ENCODE results near the gene MYO1G.

Gene MYO1G

DNA sequence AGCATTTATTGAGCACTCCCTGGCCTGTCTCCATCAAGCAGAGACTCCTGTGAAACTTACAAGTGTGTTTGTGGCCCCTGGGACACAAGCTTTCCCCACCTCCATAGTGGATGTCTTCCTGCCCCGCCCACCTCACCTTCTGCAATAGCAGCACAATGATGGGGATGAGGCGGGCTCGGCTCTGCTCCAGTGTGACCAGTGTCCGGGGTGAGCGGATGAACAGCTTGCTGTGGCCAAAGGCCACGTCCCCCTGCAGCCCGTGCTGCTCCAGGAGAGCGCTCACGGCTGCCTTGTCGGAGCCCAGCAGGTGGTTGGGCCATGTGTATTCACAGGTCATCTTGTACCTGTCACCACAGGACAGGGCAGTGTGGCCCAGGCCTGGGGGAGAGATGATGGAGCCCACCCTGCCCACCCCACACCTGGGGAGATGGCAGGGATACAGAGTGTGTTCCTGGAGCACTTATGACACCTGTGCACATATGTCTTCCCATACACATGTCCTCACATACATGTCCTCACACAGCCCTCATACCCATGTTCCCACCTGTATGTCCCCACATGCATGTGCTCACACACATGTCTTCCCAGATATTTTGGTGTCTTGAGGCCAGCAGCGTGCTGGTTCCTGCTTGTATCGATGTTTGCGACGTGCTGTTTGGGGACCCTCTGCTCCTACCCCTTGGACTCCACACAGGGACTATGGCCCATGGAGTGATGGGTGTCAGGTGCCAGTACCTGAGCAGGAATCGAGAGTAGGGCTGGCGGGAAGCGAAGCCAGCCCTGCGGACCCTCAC, 12.7 kb downstream of the MYO1G start:
- Mint-ChIP-seq H3K36me3 (ENCODE audit: insufficient read depth) (peaks cover 40% of the 10 kb centered on the region), H3K9me3 (no peaks in the 10 kb centered on the region)
- DNase-seq (ENCODE audit: low spot score in 2 of 2) = no peak

DNA sequence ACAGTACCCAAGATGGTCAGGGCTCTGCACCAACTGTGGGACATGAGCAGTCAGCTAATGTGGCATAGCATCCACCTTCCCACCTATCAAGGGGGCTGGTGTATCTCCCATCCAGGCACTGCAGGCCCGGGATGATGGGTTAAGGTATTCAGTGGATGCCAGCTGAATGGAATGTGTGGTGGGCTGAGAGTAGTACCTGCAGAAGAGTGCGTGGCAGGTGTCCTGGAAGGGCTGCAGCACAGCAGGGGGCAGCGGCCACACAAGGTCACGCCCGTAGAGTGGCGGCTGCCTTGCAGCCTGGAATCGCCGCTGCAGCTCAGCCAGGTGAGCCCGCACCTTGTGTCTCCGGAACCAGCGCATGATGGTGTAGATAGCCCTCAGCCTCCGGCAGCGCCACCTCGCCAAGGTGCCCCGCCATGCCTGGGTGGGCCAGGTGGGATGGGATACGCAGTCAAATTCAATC, 13.3 kb downstream of the MYO1G start:
- Mint-ChIP-seq H3K4me3 (no peak overlapping the region), H3K9me3 (no peaks in the 10 kb centered on the region)

More for the DNA sequence above, 12.7 kb downstream of the MYO1G start:
- Mint-ChIP-seq H3K27ac (ENCODE audit: low read depth) (no peak overlapping the region), H3K4me1 (peaks cover 6% of the 10 kb centered on the region), H3K4me3 (no peak overlapping the region), H3K27me3 (no peaks in the 10 kb centered on the region)
- no peak for ATAC-seq (replicated peaks; ENCODE audit: extremely low read depth, poor library complexity, severe bottlenecking)

DNA sequence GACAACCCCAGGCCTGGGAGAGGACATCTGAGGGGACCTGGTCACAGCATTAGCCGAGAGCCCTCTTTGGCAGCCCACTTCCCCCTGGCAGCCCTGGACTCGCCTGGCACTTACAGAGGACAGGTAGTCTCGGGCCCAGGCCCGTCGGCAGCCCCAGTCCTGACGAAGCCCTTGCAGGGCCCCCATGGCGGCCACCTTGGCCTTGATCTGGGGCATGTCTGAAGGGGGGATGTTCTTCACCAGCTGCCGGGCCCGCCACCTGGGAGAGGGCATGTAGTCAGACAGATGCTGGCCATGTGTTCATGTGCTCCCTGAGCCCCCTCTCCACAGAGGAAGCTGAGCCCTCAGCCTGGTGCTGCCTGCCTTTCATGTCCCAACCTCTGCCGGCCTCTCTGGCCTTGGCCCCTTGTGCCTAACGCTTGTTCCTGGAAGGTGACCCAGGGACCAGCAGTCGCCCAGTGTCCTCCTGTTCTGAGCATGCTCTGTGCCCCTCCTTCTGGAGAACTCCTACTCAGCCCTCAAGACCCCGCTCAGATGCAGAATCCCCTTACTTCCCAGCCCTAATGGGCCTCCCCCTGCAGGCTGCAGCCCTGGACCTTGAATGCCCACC, 13.9 kb downstream of the MYO1G start:
- peaks cover 31% of the 10 kb centered on the region for H3K36me3 Mint-ChIP-seq (ENCODE audit: insufficient read depth)
- H3K27me3 Mint-ChIP-seq = no peaks in the 10 kb centered on the region
- ATAC-seq (replicated peaks; ENCODE audit: extremely low read depth, poor library complexity, severe bottlenecking) (no peak), DNase-seq (ENCODE audit: low spot score in 2 of 2) (no peak)
- no peak overlapping the region for H3K4me3 Mint-ChIP-seq
- no peaks in the 10 kb centered on the region for H3K9me3 Mint-ChIP-seq
- H3K4me1 Mint-ChIP-seq = peaks cover 14% of the 10 kb centered on the region
- H3K27ac Mint-ChIP-seq (ENCODE audit: low read depth) = peak overlapping the region; percentile 86

More for the DNA sequence above, 13.3 kb downstream of the MYO1G start:
- DNase-seq (ENCODE audit: low spot score in 2 of 2) (no peak), ATAC-seq (replicated peaks; ENCODE audit: extremely low read depth, poor library complexity, severe bottlenecking) (no peak)
- Mint-ChIP-seq H3K36me3 (ENCODE audit: insufficient read depth) (peaks cover 37% of the 10 kb centered on the region), H3K27ac (ENCODE audit: low read depth) (peak overlapping the region; percentile 86), H3K27me3 (no peaks in the 10 kb centered on the region), H3K4me1 (peaks cover 8% of the 10 kb centered on the region)

DNA sequence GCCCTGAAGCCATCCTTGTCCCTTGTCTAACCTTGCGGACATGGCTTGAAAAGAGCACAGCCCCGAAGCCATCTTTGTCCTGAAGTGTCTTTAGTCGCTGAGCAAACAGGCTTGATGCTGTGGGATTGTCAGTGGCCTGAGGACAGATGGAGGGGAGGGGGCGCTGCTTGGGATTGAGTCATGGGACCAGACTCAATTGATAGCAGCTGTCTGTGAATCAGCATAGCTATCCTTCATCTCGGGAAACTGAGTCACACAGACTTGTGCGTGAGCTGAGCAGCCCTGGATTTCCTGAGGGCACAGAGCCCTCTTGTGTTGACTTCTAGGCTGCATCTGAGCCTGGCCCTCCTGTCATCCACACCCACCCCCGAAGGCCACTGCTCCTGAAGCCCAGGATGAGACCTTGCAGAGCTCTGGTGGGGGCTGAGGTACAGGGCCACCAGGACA, 14.4 kb downstream of the MYO1G start:
- Mint-ChIP-seq H3K4me3 (no peak overlapping the region), H3K27ac (ENCODE audit: low read depth) (peak overlapping the region; percentile 86)
- no peak for ATAC-seq (replicated peaks; ENCODE audit: extremely low read depth, poor library complexity, severe bottlenecking)

DNA sequence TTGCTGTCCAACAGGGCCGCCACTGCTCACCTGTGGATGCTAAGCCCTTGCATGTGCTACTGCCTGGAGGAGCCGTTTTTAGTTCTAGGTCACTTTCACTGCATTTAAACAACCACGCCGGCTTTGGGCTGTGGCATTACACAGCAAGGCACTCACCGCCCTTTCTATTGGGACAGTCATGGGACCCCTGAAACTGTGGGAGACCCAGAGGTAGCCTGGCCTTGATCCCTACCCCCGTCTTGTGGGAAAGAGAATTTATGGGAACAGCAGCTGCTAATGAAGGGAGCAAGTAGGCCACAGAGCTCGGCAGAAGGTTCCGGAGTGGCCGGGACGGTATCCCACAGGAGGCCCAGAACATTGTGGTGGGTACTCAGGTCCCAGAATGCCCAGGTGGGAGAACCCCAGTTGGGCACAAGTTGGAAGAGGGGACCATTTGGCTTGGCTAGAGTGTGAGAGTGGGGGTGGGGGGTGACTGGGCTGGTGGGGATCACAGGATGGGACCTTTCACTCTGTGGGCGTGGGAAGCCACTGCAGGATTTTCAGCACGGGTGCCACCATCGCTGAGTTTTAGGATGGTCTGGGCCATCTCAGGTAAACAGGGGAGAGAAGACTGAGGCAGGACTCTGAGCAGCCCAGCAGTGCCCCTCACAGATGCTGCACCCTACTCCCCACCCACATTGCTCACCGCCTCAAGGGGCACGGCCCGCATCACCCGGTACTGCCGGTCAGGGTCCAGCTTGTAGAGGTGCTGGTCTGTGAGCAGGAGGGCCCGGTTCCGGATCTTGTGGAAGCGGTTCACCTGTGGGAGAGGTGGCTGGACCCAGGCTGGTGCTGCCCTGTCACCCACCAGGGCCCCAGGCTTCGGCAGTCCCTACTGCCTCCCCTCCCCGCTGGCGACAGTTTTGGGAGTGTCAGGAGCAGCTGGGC, 15.2 kb downstream of the MYO1G start:
- DNase-seq (ENCODE audit: low spot score in 2 of 2) = no peak
- H3K27me3 Mint-ChIP-seq = no peaks in the 10 kb centered on the region
- peaks cover 27% of the 10 kb centered on the region for H3K4me1 Mint-ChIP-seq
- no peaks in the 10 kb centered on the region for H3K9me3 Mint-ChIP-seq
- ATAC-seq (replicated peaks; ENCODE audit: extremely low read depth, poor library complexity, severe bottlenecking) = no peak
- H3K4me3 Mint-ChIP-seq = no peak overlapping the region
- peaks cover 33% of the 10 kb centered on the region for H3K36me3 Mint-ChIP-seq (ENCODE audit: insufficient read depth)
- peak overlapping the region; percentile 73 for H3K27ac Mint-ChIP-seq (ENCODE audit: low read depth)

More for the DNA sequence above, 14.4 kb downstream of the MYO1G start:
- no peak for DNase-seq (ENCODE audit: low spot score in 2 of 2)
- H3K4me1 Mint-ChIP-seq = peaks cover 19% of the 10 kb centered on the region
- no peaks in the 10 kb centered on the region for H3K27me3 Mint-ChIP-seq
- H3K36me3 Mint-ChIP-seq (ENCODE audit: insufficient read depth) = peaks cover 33% of the 10 kb centered on the region
- no peaks in the 10 kb centered on the region for H3K9me3 Mint-ChIP-seq

DNA sequence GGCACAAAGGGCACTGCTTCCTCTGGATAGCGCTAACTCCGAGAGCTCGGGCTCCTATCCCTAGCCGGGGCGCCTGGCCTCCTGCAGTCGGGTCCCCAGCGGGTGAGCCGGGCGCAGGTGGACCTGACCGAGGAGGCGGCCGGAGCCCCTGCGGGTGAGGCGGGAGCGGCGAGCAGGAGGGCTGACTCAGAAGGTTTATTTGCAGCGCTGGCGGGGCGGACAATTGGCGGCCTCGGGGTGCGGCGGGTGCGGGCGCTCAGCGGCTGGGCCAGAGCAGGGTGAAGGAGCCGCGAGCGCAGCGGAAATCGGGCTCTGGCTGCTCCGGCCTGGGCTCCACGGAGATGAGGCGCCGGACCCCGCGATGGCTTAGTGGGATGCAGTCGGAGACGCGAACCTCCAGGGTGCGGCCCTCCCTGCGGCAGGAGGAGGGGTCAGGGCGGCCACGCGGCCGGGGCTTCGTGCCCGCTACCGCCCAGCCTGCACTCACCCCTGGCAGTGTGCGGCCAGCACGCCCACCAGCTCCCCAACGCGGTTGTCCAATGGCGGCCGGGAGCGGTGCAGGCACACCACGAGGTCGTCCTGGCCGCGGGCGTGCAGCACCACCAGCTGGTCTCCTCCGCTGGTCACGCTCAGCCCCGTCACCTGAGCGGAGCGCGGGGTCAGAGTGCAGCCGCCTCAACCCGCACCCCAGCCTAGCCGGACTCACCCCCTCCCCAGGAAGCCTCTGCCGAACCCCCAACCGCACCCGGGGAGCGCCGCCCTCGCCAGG, 16.1 kb downstream of the MYO1G start:
- H3K4me3 Mint-ChIP-seq = no peak overlapping the region
- H3K27ac Mint-ChIP-seq (ENCODE audit: low read depth) = peak overlapping the region; percentile 73
- no peak for ATAC-seq (replicated peaks; ENCODE audit: extremely low read depth, poor library complexity, severe bottlenecking)
- H3K4me1 Mint-ChIP-seq = peaks cover 22% of the 10 kb centered on the region
- peaks cover 29% of the 10 kb centered on the region for H3K36me3 Mint-ChIP-seq (ENCODE audit: insufficient read depth)
- H3K9me3 Mint-ChIP-seq = no peaks in the 10 kb centered on the region
- no peaks in the 10 kb centered on the region for H3K27me3 Mint-ChIP-seq
- DNase-seq (ENCODE audit: low spot score in 2 of 2) = no peak

DNA sequence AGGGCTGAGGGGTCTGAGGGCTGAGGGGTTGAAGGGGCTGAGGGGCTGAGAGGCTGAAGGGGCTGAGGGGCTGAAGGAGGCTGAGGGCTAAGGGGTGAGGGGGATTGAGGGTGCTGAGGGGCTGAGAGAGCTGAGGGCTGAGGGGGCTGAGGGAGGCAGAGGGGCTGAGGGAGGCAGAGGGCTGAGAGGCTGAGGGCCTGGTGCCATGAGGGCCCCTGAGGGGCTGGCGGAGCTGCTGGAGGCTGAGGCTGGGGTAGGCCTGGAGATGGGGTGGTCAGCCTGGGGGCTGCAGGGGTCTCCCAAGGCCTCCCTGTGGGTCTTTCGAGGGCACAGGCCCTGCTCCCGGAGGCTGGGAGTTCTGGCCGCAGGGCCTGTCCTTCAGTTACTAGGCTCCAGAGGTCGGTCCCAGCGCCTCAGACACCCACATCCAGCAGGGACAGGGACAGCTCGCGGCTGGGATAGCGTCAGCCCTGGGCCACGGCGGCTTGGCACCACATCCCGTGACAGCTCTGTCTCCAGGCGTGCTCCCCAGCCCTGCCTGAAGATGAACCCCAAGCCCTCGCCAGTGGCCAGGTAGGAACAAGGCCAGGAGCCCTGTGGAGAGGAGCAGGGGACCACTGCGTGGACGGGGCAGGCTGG, 16.9 kb downstream of the MYO1G start:
- Mint-ChIP-seq H3K9me3 (no peaks in the 10 kb centered on the region), H3K4me3 (no peak overlapping the region), H3K27me3 (no peaks in the 10 kb centered on the region), H3K36me3 (ENCODE audit: insufficient read depth) (peaks cover 26% of the 10 kb centered on the region), H3K27ac (ENCODE audit: low read depth) (peak overlapping the region; percentile 59), H3K4me1 (peaks cover 22% of the 10 kb centered on the region)
- ATAC-seq (replicated peaks; ENCODE audit: extremely low read depth, poor library complexity, severe bottlenecking) = no peak
- DNase-seq (ENCODE audit: low spot score in 2 of 2) = no peak

DNA sequence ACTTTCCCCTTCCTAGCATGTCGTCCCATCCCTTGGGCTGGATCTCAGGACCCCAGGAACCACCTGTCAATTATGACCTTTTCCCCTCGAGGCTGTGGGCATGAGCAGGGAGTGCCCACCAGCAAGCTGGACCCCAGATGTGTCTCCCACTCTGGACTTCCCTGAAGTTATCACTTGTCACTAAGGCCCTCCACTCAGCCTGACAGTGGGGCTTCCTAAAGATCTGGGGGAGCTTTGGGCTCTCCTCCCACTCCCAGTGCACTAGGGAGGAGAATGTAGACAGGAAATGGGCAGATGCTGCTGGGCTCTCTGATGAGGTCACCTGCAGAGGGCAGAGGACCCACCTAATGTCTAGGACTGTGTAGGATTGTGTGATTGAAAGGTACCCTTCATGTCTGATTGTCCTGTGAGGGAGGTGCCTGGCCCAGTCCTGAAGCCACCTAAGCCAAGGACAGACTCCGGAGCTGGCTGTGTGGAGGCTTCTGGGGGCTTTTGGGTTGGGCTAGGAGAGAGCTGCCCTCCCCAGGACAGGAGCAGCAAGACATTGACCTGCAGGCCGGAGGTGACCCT, 18.7 kb downstream of the MYO1G start:
- no peaks in the 10 kb centered on the region for H3K9me3 Mint-ChIP-seq

DNA sequence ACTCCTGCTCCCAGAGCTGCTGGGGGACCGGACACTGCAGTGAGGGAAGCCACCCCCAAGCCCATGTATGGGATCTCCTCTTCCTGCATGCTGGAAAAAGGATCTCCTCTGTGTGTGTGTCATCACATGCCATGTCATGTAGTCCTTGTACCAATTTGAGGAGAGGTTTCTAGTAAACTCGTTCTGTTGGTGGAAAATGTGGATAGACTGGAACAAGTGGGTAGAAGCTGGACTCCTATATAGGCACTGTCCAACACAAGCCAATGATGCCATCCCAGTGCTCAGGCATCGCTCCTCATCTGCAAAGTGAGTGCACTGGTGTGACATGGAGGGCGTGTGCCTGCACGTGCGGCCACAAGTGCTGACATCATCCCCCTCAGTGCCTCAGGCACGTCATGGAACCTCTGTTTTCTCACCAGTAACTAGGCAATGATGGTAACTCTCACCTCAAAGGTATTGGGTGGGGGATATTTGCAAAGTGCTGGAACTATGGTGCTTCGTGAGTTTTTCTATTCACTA, 19.3 kb downstream of the MYO1G start:
- peak in 1 of 2 donors; percentile 65 for DNase-seq (ENCODE audit: low spot score in 2 of 2)
- ATAC-seq (replicated peaks; ENCODE audit: extremely low read depth, poor library complexity, severe bottlenecking) = peak; percentile 85
- H3K4me1 Mint-ChIP-seq = peaks cover 22% of the 10 kb centered on the region
- H3K27ac Mint-ChIP-seq (ENCODE audit: low read depth) = peak overlapping the region; percentile 96
- no peaks in the 10 kb centered on the region for H3K27me3 Mint-ChIP-seq
- H3K36me3 Mint-ChIP-seq (ENCODE audit: insufficient read depth) = peaks cover 25% of the 10 kb centered on the region
- no peak overlapping the region for H3K4me3 Mint-ChIP-seq
- no peaks in the 10 kb centered on the region for H3K9me3 Mint-ChIP-seq

More for the DNA sequence above, 18.7 kb downstream of the MYO1G start:
- ATAC-seq (replicated peaks; ENCODE audit: extremely low read depth, poor library complexity, severe bottlenecking) = peak; percentile 4
- H3K27me3 Mint-ChIP-seq = no peaks in the 10 kb centered on the region
- peaks cover 22% of the 10 kb centered on the region for H3K4me1 Mint-ChIP-seq
- H3K27ac Mint-ChIP-seq (ENCODE audit: low read depth) = peak overlapping the region; percentile 96
- peaks cover 26% of the 10 kb centered on the region for H3K36me3 Mint-ChIP-seq (ENCODE audit: insufficient read depth)
- no peak overlapping the region for H3K4me3 Mint-ChIP-seq
- DNase-seq (ENCODE audit: low spot score in 2 of 2) = no peak

DNA sequence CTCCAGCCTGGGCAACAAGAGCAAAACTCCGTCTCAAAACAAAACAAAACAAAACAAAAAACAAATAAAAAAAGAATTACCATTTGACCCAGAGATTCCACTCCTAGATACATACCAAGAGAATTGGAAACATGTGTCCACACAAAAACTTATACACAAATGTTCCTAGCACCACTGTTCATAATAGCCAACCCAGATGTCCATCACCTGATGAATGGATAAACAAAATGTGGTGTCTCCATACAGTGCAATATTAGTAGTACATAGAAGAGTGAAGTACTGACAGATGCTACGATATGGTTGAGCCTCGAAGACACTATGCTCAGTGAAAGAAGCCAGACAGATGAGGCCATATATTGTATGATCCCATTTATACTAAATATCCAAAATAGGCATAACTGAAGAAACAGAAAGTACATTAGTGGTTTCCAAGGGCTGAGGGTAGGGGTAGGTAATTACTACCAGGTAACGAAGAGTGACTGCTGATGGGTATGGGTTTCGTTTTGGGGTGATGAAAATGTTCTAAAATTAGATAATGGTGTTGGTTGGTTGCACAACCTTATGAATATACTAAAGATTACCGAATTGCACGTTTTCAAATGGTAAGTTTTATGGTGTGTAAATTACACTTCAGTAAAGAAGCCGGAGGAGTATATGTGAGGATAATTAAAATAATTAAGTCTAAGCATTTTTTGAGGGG, 20.0 kb downstream of the MYO1G start:
- Mint-ChIP-seq H3K4me3 (no peak overlapping the region), H3K27ac (ENCODE audit: low read depth) (peak overlapping the region; percentile 96), H3K9me3 (no peaks in the 10 kb centered on the region), H3K4me1 (peaks cover 22% of the 10 kb centered on the region), H3K27me3 (no peaks in the 10 kb centered on the region), H3K36me3 (ENCODE audit: insufficient read depth) (peaks cover 25% of the 10 kb centered on the region)
- DNase-seq (ENCODE audit: low spot score in 2 of 2) (no peak), ATAC-seq (replicated peaks; ENCODE audit: extremely low read depth, poor library complexity, severe bottlenecking) (no peak)
